Stimulated activated CD4-positive, alpha-beta T cell treated with anti-CD3 and anti-CD28 coated beads, Interleukin-4, amount 100 ng/mL, for 48 hours (primary cell): ENCODE measurements around the gene PARS2.

Experiments
- DNase-seq, 2 donors: peaks; one replicate each; pipeline ENCODE4 v3.0.0-alpha.2; 2020; ENCODE audit warnings: low read depth in 2 of 2

Gene PARS2

DNA sequence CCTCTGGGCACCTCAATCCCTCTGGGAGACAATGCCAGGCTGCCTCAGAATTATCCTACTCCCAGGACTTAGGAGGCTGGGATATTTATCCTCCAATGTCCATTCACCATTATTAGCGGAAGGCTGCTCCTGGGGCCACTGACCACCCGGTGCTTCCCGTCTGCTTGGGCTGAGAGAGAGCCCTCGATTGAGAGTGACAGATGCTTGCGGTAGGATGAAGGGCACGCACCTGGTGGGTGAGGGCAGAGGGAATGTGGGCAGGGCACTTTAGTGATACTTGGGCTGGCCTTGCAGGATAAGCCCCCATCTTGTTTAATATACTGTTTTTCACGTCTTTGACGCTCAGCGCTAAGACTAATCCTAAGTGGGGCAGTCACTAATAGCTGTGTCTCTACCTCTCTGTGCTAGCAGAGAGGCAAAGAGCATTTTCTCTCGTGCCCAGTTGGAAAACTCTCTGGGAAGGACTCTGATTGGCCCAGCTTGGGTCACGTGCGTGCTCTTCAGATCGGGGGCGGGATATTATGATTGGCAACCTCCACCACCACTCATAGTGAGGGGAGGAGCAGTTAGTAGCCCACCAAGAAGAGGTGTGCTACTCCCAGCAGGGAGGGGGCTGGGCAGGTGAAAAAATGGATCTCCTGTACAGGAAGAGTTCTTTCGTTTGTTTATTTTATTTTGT, 10.6 kb upstream of the PARS2 start:
- DNase-seq, result no peak

DNA sequence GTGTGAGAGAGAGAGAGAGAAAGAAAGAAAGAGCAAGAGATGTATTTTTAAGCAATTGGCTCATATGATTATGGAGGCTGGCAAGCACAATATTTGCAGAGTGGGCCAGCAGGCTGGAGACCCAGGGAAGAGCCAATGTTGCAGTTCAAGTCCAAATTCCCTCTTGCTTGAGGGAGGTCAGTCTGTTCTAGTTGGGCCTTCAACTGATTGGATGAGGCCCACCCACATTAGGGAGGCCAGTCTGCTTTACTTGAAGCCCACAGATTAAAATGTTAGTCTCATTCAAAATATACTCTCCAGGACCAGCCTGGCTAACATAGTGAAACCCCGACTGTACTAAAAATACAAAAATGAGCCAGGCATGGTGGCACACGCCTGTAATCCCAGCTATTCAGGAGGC, 8.6 kb upstream of the PARS2 start:
- no peak for DNase-seq

DNA sequence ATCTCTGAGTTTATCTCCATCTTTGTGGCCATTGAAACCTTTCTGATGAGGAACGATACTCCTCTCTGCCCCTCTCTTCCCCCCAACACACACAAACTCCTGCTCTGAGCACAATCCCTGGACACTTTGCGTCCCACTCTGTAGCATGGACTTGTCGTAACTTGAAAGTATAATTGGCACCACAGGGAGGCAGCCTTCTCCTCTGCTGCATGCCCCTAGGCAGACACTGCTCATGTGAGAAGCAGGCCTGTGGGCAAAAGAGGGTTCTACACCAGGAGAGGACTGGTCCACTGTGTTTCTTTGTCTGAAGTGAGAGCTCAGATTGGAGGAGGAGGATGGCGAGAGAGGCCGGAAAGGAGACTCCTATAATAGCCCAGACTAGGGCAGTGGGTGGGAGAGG, 3.8 kb upstream of the PARS2 start:
- no peak for DNase-seq

DNA sequence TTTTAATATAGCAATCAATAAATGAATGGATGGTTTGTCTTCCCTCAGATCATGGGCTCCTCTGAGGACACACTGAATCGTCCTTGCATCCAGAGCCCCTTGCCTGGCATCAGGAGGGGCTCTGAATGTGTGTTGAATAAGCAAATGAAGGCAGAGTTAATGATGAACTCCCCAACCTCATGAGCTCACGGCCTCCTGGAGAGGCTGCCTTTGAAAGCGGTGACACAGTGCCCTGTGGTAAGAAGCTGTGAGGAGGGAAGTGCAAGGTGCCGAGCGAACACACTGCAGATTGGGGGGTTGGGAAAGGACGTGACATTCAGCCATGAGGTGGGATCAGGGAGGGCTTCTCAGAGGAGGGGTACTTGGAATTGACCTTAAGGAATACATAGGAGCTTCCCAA, 3.2 kb upstream of the PARS2 start:
- no peak for DNase-seq

DNA sequence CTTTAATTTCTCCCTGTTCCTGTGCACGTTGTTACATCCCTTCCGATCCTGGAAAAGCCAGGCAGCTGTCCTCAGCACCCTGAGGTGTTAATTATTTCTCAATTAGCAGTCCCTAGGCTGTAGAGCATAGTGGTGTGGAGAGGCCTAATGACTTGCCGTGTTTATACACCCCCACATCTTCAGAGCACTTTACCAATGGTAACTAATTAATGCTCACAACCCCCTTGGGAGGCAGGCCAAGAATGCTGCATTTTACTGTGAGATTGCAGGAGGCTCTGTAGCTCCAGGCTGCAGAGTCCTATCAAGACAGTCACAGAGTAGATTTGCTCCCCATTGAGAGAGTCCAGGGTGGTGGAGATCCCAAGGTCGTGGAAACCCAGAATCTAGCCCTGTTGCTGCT, 2.4 kb upstream of the PARS2 start:
- DNase-seq, result no peak

DNA sequence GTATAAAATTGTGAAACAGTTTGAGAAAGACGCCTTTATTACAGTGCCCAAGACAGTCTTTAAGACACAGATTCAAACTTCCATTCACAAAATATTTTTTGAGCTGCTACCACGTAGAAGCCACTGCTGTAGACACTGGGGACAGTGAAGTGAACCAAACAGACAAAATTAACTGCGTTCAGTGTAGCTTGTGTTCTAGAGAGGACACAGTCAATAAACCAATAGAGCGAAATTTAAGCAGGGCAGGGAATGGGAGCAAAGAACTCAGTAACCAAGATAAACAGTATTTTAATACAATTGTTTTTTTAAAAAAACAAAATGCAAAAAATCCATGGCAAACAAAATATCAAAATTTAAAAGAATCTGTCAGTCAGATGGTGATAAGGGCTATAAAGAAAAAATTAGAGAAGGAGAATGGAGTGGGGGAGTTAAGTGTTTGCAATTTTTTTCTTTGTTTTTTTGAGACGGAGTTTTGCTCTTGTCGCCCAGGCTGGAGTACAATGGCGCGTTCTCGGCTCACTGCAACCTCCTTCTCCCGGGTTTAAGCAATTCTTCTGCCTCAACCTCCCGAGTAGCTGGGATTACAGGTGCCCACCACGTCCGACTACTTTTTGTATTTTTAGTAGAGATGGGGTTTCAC, 719 bp upstream of the PARS2 start:
- DNase-seq, result no peak

DNA sequence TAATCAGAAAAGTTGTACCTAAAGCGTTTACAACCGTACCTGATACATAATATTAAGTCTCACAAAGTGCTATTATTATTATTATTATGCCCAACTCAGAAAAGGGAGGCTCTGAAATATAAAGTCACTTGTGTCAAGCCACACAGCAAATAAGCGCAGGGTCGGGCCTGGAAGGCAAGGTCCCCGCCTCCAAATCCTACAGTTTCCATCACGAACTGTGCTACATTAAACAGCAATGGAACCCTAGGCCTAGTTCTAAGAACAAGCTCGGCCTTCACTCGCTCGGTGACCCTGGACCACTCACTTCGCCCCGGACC, 549 bp downstream of the PARS2 start:
- peak; percentile 3 to 4 for DNase-seq

DNA sequence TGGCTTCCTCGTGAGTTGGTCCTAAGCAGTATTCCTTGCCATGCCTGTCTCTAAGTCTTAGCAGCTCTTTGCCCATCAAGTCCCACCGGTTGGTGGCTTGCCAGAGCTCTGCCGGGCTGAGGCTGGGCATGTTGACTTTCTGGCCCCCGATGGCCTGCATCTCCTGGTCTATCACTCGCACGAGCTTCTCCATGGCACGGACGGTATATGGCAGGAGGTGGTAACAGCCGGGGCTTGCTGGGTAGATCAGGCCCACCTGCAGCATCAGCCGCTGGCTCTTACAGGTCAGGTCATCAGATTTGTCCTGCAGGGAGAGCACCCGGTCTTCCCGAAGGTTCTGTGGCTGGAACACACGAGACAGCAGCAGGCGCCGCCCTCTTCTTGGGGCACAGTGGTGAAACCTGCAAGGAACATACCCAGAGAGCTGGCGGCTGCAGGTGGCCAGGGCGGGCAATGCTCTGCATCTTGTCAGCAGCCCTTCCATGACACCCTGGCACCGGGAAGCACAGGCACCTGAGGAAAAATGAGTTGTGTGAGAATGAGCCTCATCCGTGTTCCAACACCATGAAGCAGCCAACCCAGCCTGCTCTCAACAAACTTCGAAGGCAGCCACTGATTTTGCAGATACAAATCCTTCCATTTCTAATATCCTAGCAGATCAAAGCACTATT, 5.5 kb downstream of the PARS2 start:
- DNase-seq, result no peak

DNA sequence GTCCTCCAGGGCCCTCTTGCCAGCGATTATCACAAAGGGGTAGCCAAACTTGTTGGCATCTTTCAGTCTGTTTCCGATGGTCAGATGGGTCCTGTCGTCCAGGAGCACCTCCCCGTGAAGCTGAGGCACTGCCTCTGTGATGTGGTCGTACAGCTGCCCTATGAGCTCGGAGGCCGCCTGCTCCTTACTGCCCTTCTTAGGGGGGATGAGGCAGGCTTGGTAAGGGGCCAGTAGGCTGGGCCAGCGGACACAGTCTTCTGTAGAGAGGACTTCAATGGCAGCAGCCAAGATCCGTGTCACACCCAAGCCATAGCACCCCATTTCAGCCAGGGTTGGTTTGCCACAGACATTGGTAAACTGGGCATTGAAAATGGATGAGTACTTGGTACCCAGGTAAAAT, 6.5 kb downstream of the PARS2 start:
- no peak for DNase-seq

DNA sequence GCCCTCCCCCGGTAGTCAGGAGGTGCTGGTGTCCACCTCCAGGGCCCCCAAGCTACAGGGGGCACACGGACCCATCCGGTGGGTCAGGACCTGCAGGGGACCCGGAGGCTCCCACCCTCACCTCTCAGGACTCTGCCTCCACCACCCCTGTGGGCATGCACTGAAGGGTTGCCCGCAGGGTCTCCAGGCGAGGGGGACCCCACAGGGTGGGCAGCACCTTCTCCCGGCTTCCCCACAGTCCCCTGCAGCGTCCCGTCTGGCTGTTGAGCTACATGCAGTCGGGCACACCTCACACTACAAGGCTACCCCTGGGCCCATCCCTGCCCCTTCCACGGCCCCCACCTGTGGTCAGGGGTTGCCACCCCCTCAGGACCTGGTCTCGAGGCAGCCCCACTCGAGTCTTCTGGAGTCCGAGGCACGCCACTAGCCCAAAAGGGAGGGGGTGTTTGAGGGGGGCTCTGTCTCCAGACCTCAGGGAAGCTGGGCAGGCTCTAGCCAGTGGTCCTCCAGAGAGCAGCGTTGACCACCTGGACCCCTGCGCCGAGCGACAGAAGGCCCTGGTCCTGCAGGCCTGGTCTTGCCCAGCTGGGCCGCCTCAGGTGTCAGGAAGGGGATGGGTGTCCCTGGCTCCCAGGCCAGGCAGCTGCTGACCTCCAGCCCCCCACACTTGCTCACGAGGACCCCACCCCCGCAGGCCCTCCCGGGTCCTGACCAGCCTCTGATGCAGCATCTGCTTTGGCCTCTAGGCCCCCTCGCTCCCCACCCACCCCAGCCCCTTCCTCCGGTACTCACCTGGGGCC, 9.6 kb downstream of the PARS2 start:
- DNase-seq, result no peak

DNA sequence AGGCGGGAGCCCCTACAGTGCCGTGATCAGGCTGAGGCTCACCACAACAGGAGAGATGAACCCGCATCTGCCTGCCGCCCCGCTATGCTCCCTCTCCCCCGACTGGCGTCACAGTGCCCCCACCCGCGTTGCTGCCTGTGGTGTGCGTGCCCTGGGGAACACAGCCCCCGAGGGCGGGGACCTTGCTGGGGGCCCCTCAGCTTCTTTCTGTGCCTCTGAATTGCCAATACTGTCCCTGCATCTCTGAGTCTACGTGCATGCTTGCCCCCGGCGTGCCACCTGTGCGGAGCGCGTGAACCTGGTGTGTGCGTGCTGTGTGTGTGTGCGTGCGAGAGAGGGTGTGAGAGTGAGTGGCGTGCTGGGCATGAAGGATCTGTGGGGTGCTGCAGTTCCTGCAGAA, 10.3 kb downstream of the PARS2 start:
- DNase-seq, result no peak

DNA sequence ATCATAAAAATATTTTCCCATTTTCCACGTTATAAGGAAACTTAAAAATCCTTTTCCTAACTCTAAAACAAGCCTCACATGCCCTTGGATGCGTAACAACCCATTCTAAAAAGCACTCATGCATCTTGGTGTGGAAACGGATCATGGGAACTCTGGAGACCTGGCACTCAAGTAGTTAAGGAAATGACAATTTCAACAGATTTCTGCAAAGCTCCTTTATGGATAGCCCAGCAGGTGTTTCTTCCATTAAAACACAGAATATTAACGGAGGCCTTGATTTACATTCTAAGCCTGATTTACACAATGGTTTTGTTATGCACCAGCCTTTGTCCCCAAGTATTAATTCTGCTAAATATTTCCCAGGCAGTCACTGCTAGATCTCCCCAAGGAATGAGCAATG, 12.9 kb downstream of the PARS2 start:
- DNase-seq, result no peak

DNA sequence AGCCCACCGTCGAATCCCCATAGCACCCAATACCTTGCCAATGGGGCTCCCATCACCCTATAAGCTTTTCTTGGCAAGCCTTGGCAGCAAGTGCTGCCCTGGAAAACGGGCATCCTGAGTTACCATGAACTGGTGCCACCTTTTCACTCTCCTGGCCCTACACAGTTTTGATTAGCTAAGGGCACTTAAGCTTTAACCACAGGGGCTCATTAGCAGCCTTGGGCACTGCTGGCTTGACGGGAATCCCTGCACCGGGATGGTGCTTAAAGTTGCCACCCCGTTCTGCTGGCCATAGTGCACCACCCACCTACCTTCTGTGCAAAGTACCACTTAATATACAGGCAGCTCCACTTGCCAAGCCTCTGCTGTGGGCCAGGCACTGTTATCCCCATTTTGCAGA, 13.7 kb downstream of the PARS2 start:
- no peak for DNase-seq

DNA sequence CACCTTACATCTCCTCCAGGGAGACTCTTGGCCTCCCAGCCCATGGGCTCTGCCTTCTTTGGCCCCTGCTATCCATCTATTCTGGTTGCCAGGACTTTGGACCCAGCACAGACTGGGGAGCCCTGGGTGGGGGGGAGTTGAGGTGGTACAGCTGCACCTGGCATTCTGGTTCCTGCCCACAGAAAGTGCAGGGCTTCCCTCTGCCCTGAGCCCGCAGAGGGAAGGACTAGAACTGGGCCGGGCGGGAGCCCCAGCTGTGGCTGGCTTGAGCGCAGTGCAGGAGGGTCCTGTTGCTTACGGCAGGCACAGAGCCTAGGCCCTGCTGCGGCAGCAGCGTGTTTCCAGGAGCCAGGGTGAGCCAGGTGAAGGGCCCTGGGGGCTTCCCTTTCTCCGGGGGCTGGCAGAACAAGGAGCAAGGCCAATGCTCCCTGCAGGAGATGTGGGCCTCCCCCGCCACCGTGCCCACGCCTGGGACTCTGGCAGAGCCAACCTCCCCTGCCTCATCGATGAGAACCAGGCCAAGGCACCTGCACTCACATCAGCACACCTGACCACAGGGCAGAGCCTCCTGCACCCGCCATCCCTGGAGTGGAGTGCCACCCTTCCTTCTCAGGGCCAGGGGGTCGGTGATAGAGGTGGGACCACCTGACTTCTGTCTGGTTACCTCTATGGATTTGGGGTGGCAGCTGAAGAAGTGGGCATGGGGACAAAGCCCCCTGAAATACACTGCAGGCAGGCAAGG, 16.1 kb downstream of the PARS2 start:
- no peak for DNase-seq

DNA sequence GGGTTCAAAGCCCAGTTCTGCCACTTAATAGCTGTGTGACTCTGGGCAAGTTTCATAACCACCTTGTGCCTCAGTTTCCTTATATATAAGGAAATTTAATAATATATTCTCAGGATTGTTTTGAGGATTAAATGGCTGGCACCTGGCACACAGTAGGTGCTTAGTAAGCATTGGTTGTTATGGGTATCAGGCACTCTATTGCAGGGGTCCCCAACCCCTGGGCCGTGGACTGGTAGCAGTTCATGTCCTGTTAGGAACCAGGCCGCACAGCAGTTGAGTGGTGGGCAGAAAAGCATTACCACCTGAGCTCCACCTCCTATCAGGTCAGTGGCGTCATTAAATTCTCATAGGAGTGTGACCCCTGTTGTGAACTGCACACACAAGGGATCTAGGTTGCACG, 18.5 kb downstream of the PARS2 start:
- DNase-seq, result no peak

DNA sequence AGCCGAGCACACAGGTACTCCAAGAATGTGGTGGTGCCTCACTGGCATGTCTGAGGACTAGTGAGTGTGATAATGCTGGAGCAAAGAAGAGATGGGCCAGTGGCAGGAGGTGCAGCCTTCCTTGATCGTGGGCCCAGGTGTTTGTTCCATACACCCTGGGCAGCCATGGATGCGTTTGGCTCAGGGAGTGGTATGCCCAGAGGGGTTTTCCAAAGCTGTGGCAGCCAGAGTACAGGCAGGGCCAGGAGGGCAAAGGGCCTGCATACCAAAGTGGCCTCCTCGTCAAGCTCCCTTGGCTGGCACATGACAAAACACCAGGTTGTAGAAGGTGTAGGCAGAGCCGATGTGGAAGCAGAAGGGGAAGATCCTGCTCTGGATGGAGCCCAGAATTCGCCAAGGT, 19.0 kb downstream of the PARS2 start:
- no peak for DNase-seq

DNA sequence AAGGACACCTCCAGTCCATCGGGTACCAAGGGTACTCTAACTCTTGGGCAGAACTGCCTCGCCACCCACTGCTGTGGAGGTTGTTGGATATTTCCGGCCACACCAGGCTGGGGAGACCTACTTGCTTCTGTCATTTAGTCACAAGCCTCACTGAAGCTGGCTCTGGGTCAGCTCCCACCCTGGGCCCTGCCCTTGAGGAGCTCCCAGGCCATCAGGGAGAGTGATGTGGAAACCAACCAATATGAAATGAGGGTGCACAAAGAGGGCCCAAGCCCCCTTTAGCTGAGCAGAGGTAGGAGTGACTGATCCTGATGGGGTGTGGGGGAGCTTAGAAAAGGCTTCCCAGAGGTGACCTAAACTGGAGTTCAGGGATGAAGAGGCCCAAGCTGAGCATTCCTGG, 19.6 kb downstream of the PARS2 start:
- DNase-seq, result no peak

DNA sequence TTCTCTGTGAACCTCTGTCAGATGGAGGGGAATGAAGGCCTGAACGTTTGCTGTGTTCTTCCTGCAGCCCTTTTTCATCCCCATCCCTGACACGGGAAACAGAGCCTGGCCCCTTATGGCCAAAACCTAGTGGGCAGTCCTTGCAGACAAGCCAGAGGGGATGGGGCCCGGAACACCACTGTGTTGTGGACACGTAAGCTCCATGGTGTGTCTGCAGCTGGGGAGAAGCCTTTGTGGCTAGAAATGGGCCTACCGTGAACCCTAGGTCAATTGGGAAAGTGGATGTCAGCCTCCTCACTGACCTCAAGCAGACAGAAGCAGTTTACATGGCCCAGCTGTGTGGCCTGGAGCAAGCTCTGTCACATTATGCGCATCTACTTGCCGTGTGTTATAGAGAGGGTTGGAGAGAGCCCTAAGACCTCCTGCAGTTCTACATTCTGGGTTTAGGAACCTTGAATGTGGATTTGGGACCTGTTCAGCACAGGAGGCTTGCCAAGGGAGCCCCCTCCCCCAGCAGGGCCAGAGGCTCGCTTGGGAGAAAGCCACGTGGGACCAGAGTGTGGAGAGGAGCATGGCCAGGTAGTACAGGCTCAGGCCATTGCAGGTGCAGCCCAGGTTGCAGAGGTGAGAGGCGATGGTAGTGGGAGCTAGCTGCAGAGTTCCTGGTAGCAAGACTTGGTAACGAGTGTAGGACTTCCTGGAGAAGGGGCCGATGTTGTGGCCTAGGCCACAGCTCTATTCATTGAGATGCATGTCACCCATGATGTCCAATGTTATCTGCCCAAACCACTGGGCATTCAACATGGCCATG, 20.7 kb downstream of the PARS2 start:
- no peak for DNase-seq

DNA sequence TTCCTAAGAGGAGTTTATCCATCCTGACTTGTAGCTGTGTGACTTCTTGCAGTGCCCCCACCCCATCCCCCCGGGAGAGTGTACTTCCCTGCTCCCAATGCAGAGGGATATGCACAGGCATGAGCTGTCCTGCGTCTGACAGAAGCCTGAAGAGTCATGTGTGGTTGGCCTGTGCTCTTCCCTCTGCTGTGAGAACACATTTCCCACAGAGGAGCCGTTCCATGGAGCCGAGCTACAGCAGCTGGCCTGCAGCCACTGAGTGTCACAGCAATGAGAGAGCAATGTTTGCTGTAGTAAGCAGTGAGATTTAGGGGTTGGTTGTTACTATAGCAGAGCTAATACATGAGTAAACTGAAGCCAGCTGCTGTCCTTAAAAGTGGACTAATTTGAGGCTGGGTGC, 22.0 kb downstream of the PARS2 start:
- DNase-seq, result no peak

DNA sequence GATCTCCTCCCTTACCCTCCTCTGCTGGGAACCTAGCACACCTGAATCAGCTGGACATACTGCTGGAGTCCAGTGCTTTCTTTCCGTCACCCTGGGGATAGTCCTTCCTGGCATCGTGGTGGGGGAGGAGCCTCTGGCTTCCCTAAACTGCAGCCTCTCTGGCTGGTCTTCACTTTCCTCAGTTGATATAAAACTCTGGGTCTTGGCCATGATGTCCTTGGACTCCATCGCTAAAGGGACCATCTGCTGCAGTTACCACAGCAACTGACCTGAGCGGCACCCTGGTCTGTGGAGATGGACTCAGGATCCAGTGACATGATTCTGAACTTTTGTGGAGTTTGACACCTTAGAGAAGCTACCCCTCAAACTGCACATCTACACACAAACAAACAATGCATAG, 22.8 kb downstream of the PARS2 start:
- DNase-seq, result no peak

DNA sequence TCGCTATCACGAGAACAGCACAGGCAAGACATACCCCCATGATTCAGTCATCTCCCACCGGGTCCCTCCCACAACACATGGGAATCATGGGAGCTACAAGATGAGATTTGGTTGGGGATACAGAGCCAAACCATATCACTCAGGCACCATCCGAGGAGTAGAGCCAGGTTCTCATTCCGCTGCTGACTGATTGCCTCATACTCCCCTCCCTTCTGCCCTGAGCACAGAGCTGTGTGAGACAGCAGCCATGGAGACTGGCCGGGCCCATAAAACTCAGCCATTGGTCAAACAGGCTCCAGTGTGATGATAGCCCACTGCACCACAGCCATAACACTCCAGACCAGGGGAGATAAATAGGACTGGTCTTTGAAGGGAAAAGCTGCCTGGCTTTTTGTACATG, 26.1 kb downstream of the PARS2 start:
- no peak for DNase-seq
